ENCODE data around the gene KCNC1. TPM values are rescaled to one million over a fixed set of nuclear protein-coding genes. Genes with fewer than 3 reads are reported as not detected.

Gene KCNC1
- total and polyA plus RNA-seq, 2 of the 13 experiments (the other 11 are each of a cell fraction or from before 2014, with no cell fraction given), result 0.01 to 0.04 TPM

DNA sequence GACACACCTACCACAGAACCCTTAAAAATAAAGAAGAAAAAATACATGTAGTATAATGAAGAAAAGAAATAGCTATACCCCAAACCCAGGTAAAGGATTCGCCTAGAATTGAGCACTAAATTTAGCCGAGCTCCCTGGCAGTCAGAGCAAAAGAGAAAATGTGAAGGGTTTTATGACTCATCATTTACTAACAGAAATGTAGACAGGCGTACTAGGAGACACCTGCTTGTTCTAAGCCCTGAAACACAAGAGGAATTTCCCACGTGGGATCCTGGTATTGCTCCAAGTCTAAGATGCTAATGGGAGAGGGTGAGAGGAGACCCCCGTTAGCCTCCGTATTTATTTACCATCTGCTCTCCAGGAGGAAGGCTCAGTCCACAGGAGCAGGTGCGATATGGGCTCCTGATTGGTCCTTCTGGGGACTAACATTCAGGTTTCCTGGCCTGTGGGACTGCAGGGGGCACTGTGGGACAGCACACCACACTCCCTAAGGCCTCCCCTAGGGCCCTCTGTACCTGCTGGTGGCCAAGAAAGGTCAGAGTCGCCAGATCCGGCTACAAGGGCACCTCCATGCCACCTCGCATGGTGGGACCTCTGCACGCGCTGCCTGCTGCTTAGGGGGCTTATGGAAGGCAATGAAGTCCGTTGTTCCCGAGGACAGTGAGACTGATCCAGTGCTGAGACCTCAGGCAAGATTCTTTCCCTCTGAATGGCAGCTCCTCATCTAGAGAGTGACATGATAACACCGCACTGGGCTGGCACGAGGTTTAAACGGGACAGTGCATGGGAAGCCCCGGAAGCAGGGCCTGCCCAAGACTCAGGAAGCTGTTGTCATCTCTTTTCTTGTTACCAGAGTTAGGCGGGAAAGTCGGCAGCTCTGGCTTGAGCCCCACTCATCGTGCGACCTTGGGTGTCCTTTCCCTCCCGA, 25.8 kb downstream of the KCNC1 start (continued):
- TF ChIP-seq MZF1 (CRISPR knock-in tag; IDR thresholded peaks at IDR 0.05; ENCODE audit: borderline replicate concordance) (no peak), ZFP36L2 (CRISPR knock-in tag; IDR thresholded peaks at IDR 0.05) (no peak), ZSCAN9 (CRISPR knock-in tag; IDR thresholded peaks at IDR 0.05; ENCODE audit: borderline replicate concordance) (no peak), ZNF468 (CRISPR knock-in tag; IDR thresholded peaks at IDR 0.05) (no peak), UBTF (CRISPR knock-in tag; IDR thresholded peaks at IDR 0.05) (0 out of 2 replicates have a peak, but pooled peaks have one; percentile 28), NR2F6 (IDR thresholded peaks at IDR 0.05) (no peak), NR2F6 (CRISPR knock-in tag; IDR thresholded peaks at IDR 0.05) (peak; percentile 56), PHF21A (CRISPR knock-in tag; IDR thresholded peaks at IDR 0.05) (no peak), ZFX (CRISPR knock-in tag; IDR thresholded peaks at IDR 0.05; ENCODE audit: low read depth) (peak; percentile 62; the same call in 1 of the 2 replicates), REXO4 (CRISPR knock-in tag; IDR thresholded peaks at IDR 0.05; ENCODE audit: borderline replicate concordance) (no peak), CENPT (CRISPR knock-in tag; IDR thresholded peaks at IDR 0.05; ENCODE audit: low read depth) (no peak), AHR (CRISPR knock-in tag; IDR thresholded peaks at IDR 0.05) (no peak), ZNF281 (CRISPR knock-in tag; IDR thresholded peaks at IDR 0.05; ENCODE audit: borderline replicate concordance) (no peak), HMGXB4 (CRISPR knock-in tag; IDR thresholded peaks at IDR 0.05; ENCODE audit: borderline replicate concordance in 1 of 2, low read depth in 1 of 2) (peak; percentile 31 to 56; a peak in 1 of 4 replicates), GTF3A (CRISPR knock-in tag; conservative IDR thresholded peaks at IDR 0.05) (no peak), KDM3A (CRISPR knock-in tag; IDR thresholded peaks at IDR 0.05; ENCODE audit: low read depth) (no peak), BRCA1 (CRISPR knock-in tag; IDR thresholded peaks at IDR 0.05) (no peak), TAF15 (IDR thresholded peaks at IDR 0.05; ENCODE audit: low read depth, low read length, poor library complexity, severe bottlenecking) (no peak)
- TF ChIP-seq, protein P1, sequence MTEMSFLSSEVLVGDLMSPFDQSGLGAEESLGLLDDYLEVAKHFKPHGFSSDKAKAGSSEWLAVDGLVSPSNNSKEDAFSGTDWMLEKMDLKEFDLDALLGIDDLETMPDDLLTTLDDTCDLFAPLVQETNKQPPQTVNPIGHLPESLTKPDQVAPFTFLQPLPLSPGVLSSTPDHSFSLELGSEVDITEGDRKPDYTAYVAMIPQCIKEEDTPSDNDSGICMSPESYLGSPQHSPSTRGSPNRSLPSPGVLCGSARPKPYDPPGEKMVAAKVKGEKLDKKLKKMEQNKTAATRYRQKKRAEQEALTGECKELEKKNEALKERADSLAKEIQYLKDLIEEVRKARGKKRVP (CRISPR knock-in tag; IDR thresholded peaks at IDR 0.05), result no peak
- TF ChIP-seq, protein P2, sequence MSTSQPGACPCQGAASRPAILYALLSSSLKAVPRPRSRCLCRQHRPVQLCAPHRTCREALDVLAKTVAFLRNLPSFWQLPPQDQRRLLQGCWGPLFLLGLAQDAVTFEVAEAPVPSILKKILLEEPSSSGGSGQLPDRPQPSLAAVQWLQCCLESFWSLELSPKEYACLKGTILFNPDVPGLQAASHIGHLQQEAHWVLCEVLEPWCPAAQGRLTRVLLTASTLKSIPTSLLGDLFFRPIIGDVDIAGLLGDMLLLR (CRISPR knock-in tag; IDR thresholded peaks at IDR 0.05), result no peak

All from HepG2 (cell line).